ENCODE results near the gene TESK2. TPM values are rescaled to one million over a fixed set of nuclear protein-coding genes. Genes with fewer than 3 reads are reported as not detected.

The TESK2 gene
- total RNA-seq, 1 experiment from 2014 or later, result 5.0 TPM

DNA sequence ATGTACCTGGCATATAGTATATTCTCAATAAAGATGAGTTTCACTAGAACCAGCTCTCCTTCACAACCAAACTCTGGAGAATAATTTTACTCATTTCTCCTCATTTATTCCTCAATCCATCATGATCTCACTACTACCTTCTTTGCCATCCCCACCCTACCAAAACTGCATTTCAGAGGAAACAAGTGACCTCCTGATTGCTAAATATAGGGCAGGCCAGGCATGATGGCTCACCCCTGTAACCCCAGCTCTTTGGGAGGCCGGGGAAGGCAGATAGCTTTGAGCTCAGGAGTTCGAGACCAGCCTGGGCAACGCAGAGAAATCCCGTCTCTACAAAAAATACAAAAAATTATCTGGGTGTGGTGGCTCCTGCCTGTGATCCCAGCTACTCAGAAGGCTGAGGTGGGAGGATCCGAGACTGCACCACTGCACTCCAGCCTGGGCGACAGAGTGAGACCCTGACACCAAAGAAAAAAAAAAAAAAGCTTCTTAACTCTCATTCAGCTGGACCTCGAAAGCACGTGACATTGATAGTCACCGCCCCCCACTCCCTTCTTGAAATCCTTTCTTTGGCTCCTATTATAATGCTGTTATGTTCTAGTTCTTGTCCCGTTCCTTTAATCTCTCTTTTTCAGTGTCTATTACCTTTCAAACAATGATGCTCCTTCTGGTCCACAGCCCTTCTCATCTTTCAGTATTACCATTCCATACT is 2.1 kb downstream of the TESK2 start:
- DNase-seq (ENCODE audit: low read depth, low spot score) (no peak), ATAC-seq (no peak)
- Histone ChIP-seq H3K27ac (ENCODE audit: low read depth, low read length) (no peak overlapping the region), H3K4me1 (ENCODE audit: control insufficient read depth in 1 of 2, insufficient read depth in 2 of 2, low read length in 2 of 2) (peaks cover 12 to 18% of the 10 kb centered on the region in 2 experiments), H3K79me2 (ENCODE audit: insufficient read depth, low read length) (no peaks in the 10 kb centered on the region), H3K4me2 (ENCODE audit: low read length) (no peak overlapping the region), H2AFZ (ENCODE audit: low read depth, low read length, poor library complexity, severe bottlenecking) (no peak overlapping the region), H3K4me3 (replicated peaks in 1 of 2; ENCODE audit: low read depth in 1 of 2, low read length in 2 of 2) (no peak overlapping the region), H3K9ac (ENCODE audit: low read length) (no peak overlapping the region), H3K36me3 (ENCODE audit: control insufficient read depth in 1 of 2, insufficient read depth in 2 of 2, low read length in 2 of 2) (no peaks in the 10 kb centered on the region), H3K9me3 (ENCODE audit: control insufficient read depth in 1 of 2, insufficient read depth in 1 of 2, low read depth in 1 of 2, low read length in 2 of 2) (no peaks in the 10 kb centered on the region), H4K20me1 (ENCODE audit: insufficient read depth) (no peaks in the 10 kb centered on the region), H3K27me3 (ENCODE audit: insufficient read depth, low read length) (no peaks in the 10 kb centered on the region), H3K9me2 (ENCODE audit: insufficient read depth) (no peaks in the 10 kb centered on the region)
- TF ChIP-seq RAD21 (IDR thresholded peaks at IDR 0.05; ENCODE audit: low read depth) (no peak), TCF7L2 (IDR thresholded peaks at IDR 0.05; ENCODE audit: borderline replicate concordance, extremely low read depth, insufficient read depth, insufficient read length) (no peak), POLR2A (IDR thresholded peaks at IDR 0.05; ENCODE audit: borderline replicate concordance, extremely low read depth, insufficient read depth, insufficient read length) (no peak), CBX3 (IDR thresholded peaks at IDR 0.05; ENCODE audit: low read depth) (no peak), JUND (IDR thresholded peaks at IDR 0.05) (no peak), YY1 (IDR thresholded peaks at IDR 0.05; ENCODE audit: extremely low read depth, insufficient replicate concordance, low read depth, low read length) (no peak)
- TF ChIP-seq, protein P1, sequence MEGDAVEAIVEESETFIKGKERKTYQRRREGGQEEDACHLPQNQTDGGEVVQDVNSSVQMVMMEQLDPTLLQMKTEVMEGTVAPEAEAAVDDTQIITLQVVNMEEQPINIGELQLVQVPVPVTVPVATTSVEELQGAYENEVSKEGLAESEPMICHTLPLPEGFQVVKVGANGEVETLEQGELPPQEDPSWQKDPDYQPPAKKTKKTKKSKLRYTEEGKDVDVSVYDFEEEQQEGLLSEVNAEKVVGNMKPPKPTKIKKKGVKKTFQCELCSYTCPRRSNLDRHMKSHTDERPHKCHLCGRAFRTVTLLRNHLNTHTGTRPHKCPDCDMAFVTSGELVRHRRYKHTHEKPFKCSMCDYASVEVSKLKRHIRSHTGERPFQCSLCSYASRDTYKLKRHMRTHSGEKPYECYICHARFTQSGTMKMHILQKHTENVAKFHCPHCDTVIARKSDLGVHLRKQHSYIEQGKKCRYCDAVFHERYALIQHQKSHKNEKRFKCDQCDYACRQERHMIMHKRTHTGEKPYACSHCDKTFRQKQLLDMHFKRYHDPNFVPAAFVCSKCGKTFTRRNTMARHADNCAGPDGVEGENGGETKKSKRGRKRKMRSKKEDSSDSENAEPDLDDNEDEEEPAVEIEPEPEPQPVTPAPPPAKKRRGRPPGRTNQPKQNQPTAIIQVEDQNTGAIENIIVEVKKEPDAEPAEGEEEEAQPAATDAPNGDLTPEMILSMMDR (IDR thresholded peaks at IDR 0.05 in 2 of 3, conservative IDR thresholded peaks at IDR 0.05 in 1 of 3; ENCODE audit: borderline replicate concordance in 1 of 3, insufficient read depth in 1 of 3, low read depth in 2 of 3, low read length in 2 of 3), result no peak
- intact Hi-C loops (cut with micrococcal nuclease), result no loop called here
- CTCF ChIA-PET, result no interaction called here
- POLR2A ChIA-PET, result interaction anchor here (0.9 kb wide), 1 partner anchor 11 kb away, joined by 3 read pairs; the partner anchor contains the start of genes CCDC163 and MMACHC
- RAD21 ChIA-PET (ENCODE audit: low non-redundant PET in 1 of 2, low total read pairs in 2 of 2, uncharacterized antibody in 2 of 2, unreplicated experiment in 2 of 2), result no interaction called here
- no TSS peak for BruUV-seq (replicated peaks)

DNA sequence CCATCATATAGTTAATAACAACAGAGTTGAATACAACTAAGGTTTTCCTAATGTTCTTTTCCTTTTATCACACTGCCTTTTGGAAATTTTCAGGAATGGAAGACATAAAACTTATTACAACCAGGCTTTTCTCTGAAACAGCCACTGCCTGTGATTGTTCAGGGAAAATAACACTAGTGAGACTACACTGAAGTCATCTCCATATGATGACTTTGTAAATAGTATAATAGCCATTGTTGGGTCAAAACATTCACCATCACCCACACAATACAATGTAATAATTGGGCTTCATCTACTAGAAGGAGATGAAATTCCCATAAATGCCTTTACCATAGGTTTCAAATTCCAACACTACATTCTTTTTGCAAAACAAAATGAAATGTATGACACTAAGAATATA is 5.0 kb downstream of the TESK2 start:
- ATAC-seq, result no peak
- ChIA-PET CTCF (no interaction called here), RAD21 (ENCODE audit: low non-redundant PET in 1 of 2, low total read pairs in 2 of 2, uncharacterized antibody in 2 of 2, unreplicated experiment in 2 of 2) (no interaction called here), POLR2A (no interaction called here)
- H3K27ac ChIP-seq (ENCODE audit: low read depth, low read length), result no peak overlapping the region
- H3K27me3 ChIP-seq (ENCODE audit: insufficient read depth, low read length), result no peaks in the 10 kb centered on the region
- no peak overlapping the region for H3K4me3 ChIP-seq (replicated peaks in 1 of 2; ENCODE audit: low read depth in 1 of 2, low read length in 2 of 2)
- no peaks in the 10 kb centered on the region for H3K9me3 ChIP-seq (ENCODE audit: control insufficient read depth in 1 of 2, insufficient read depth in 1 of 2, low read depth in 1 of 2, low read length in 2 of 2)
- no peak overlapping the region for H2AFZ ChIP-seq (ENCODE audit: low read depth, low read length, poor library complexity, severe bottlenecking)
- intact Hi-C loops (cut with micrococcal nuclease), result no loop called here
- H4K20me1 ChIP-seq (ENCODE audit: insufficient read depth), result no peaks in the 10 kb centered on the region
- no peak overlapping the region for H3K9ac ChIP-seq (ENCODE audit: low read length)
- H3K79me2 ChIP-seq (ENCODE audit: insufficient read depth, low read length), result no peaks in the 10 kb centered on the region
- no peaks in the 10 kb centered on the region for H3K36me3 ChIP-seq (ENCODE audit: control insufficient read depth in 1 of 2, insufficient read depth in 2 of 2, low read length in 2 of 2)
- no peaks in the 10 kb centered on the region for H3K9me2 ChIP-seq (ENCODE audit: insufficient read depth)
- H3K4me2 ChIP-seq (ENCODE audit: low read length), result no peak overlapping the region
- no TSS peak for BruUV-seq (replicated peaks)
- H3K4me1 ChIP-seq (ENCODE audit: control insufficient read depth in 1 of 2, insufficient read depth in 2 of 2, low read length in 2 of 2), result peaks cover 6 to 9% of the 10 kb centered on the region in 2 experiments
- no peak for DNase-seq (ENCODE audit: low read depth, low spot score)
- TF ChIP-seq YY1 (IDR thresholded peaks at IDR 0.05; ENCODE audit: extremely low read depth, insufficient replicate concordance, low read depth, low read length), result no peak
- TF ChIP-seq EZH2phosphoT487 (IDR thresholded peaks at IDR 0.05; ENCODE audit: borderline replicate concordance), result no peak
- TF ChIP-seq, protein P2, sequence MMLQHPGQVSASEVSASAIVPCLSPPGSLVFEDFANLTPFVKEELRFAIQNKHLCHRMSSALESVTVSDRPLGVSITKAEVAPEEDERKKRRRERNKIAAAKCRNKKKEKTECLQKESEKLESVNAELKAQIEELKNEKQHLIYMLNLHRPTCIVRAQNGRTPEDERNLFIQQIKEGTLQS (IDR thresholded peaks at IDR 0.05), result no peak
- TF ChIP-seq SRF (IDR thresholded peaks at IDR 0.05; ENCODE audit: low read depth), result no peak
- TF ChIP-seq CBX3 (IDR thresholded peaks at IDR 0.05; ENCODE audit: low read depth), result no peak
- no peak for TF ChIP-seq ZFX (IDR thresholded peaks at IDR 0.05)
- TF ChIP-seq, protein P3, sequence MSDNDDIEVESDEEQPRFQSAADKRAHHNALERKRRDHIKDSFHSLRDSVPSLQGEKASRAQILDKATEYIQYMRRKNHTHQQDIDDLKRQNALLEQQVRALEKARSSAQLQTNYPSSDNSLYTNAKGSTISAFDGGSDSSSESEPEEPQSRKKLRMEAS (IDR thresholded peaks at IDR 0.05), result no peak
- TF ChIP-seq CEBPB (IDR thresholded peaks at IDR 0.05; ENCODE audit: low read depth), result no peak
- no peak for TF ChIP-seq JUND (IDR thresholded peaks at IDR 0.05)
- TF ChIP-seq, protein P4, sequence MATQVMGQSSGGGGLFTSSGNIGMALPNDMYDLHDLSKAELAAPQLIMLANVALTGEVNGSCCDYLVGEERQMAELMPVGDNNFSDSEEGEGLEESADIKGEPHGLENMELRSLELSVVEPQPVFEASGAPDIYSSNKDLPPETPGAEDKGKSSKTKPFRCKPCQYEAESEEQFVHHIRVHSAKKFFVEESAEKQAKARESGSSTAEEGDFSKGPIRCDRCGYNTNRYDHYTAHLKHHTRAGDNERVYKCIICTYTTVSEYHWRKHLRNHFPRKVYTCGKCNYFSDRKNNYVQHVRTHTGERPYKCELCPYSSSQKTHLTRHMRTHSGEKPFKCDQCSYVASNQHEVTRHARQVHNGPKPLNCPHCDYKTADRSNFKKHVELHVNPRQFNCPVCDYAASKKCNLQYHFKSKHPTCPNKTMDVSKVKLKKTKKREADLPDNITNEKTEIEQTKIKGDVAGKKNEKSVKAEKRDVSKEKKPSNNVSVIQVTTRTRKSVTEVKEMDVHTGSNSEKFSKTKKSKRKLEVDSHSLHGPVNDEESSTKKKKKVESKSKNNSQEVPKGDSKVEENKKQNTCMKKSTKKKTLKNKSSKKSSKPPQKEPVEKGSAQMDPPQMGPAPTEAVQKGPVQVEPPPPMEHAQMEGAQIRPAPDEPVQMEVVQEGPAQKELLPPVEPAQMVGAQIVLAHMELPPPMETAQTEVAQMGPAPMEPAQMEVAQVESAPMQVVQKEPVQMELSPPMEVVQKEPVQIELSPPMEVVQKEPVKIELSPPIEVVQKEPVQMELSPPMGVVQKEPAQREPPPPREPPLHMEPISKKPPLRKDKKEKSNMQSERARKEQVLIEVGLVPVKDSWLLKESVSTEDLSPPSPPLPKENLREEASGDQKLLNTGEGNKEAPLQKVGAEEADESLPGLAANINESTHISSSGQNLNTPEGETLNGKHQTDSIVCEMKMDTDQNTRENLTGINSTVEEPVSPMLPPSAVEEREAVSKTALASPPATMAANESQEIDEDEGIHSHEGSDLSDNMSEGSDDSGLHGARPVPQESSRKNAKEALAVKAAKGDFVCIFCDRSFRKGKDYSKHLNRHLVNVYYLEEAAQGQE (IDR thresholded peaks at IDR 0.05; ENCODE audit: low read depth), result no peak
- TF ChIP-seq SP1 (IDR thresholded peaks at IDR 0.05; ENCODE audit: low read depth), result no peak
